CD4-positive, alpha-beta T cell treated with Interleukin-12 subunit alpha and Interleukin-12 subunit beta, for 1 hour (primary cell): ENCODE results near the gene DNAJB12.
"Not testable (repeated sequence)": the region's sequence is repeated elsewhere in the genome, so short reads cannot be mapped to it uniquely, and the experiment has no call there.

Source experiments
- DNase-seq: peaks from one replicate; pipeline ENCODE4 v3.0.0-alpha.2; 2020

Gene DNAJB12

GRCh38 chr10:72315054-72315453 is 39.7 kb downstream of the DNAJB12 start:
- DNase-seq = no peak

- no peak for DNase-seq
These were observed 40.5 kb downstream of the DNAJB12 start for GRCh38 chr10:72314263-72314662.

- DNase-seq = no peak
These were observed 41.8 kb downstream of the DNAJB12 start for GRCh38 chr10:72312865-72313391.

- DNase-seq = no peak
These were observed 43.1 kb downstream of the DNAJB12 start for GRCh38 chr10:72311667-72312066.

- no peak for DNase-seq
These were observed 44.1 kb downstream of the DNAJB12 start for GRCh38 chr10:72310636-72311035.

GRCh38 chr10:72310241-72310633 is 44.5 kb downstream of the DNAJB12 start:
- no peak for DNase-seq

GRCh38 chr10:72309290-72310240 is 45.2 kb downstream of the DNAJB12 start:
- DNase-seq = no peak

GRCh38 chr10:72308320-72308987 is 46.3 kb downstream of the DNAJB12 start:
- DNase-seq = no peak

- not testable (repeated sequence) for DNase-seq
These were observed 47.0 kb downstream of the DNAJB12 start for GRCh38 chr10:72307711-72308110.

GRCh38 chr10:72306215-72306760 is 48.4 kb downstream of the DNAJB12 start:
- no peak for DNase-seq

GRCh38 chr10:72303424-72304128 is 51.1 kb downstream of the DNAJB12 start:
- DNase-seq = no peak

- no peak for DNase-seq
These were observed 55.9 kb downstream of the DNAJB12 start for GRCh38 chr10:72298592-72299519.

GRCh38 chr10:72297805-72298591 is 56.7 kb downstream of the DNAJB12 start:
- DNase-seq = peak; percentile 93

GRCh38 chr10:72297281-72297804 is 57.4 kb downstream of the DNAJB12 start:
- peak; percentile 96 for DNase-seq

- DNase-seq = not testable (repeated sequence)
These were observed 57.9 kb downstream of the DNAJB12 start for GRCh38 chr10:72296829-72297280.

GRCh38 chr10:72295330-72295910 is 59.3 kb downstream of the DNAJB12 start:
- DNase-seq = no peak

- no peak for DNase-seq
These were observed 62.5 kb downstream of the DNAJB12 start for GRCh38 chr10:72292223-72292691.

GRCh38 chr10:72291019-72291532 is 63.6 kb downstream of the DNAJB12 start:
- DNase-seq = peak; percentile 66

- no peak for DNase-seq
These were observed 68.7 kb downstream of the DNAJB12 start for GRCh38 chr10:72285972-72286521.
